Cardiac fibroblast (primary cell): ENCODE results near the gene WWC1.

ENCODE experiments used
- DNase-seq, 2 donors: peaks; one replicate each; pipeline versions ENCODE4 v3.0.0 to v3.0.0-alpha.2; 2010; ENCODE audit warnings: low read depth in 2 of 2
- H3K4me3 ChIP-seq, 2 donors: replicated peaks in 1 of 2; 1 replicate in 1 of 2; 2 replicates in 1 of 2; pipeline ENCODE4 v1.5.1; 2011; ENCODE audit warnings: low read depth in 2 of 2, low read length in 2 of 2, mild to moderate bottlenecking in 2 of 2, moderate library complexity in 1 of 2
- CTCF ChIP-seq: IDR thresholded peaks from one replicate; pipeline ENCODE4 v1.5.1; 2011; ENCODE audit warnings: low read depth, mild to moderate bottlenecking, low read length, inconsistent platforms

WWC1 gene

GRCh38 chr5:168301593-168302390 lies 10.3 kb downstream of the WWC1 start:
- no peak for DNase-seq
- TF ChIP-seq CTCF: no peak
- no peak overlapping the region for H3K4me3 ChIP-seq

- peak in 1 of 2 donors; percentile 22 for DNase-seq
- no peak for TF ChIP-seq CTCF
Observed at GRCh38 chr5:168302785-168303184, 11.3 kb downstream of the WWC1 start.

GRCh38 chr5:168303393-168304025 lies 12.1 kb downstream of the WWC1 start:
- TF ChIP-seq CTCF: no peak
- no peak for DNase-seq

More at GRCh38 chr5:168302785-168303184, 11.3 kb downstream of the WWC1 start:
- no peak overlapping the region for H3K4me3 ChIP-seq

GRCh38 chr5:168304349-168304748 lies 12.9 kb downstream of the WWC1 start:
- DNase-seq: no peak
- TF ChIP-seq CTCF: no peak

More at GRCh38 chr5:168303393-168304025, 12.1 kb downstream of the WWC1 start:
- no peak overlapping the region for H3K4me3 ChIP-seq

GRCh38 chr5:168305281-168305680 lies 13.8 kb downstream of the WWC1 start:
- no peak for TF ChIP-seq CTCF
- no peak for DNase-seq

More at GRCh38 chr5:168304349-168304748, 12.9 kb downstream of the WWC1 start:
- H3K4me3 ChIP-seq: no peak overlapping the region

GRCh38 chr5:168307022-168307421 lies 15.6 kb downstream of the WWC1 start:
- no peak for TF ChIP-seq CTCF
- no peak overlapping the region for H3K4me3 ChIP-seq
- no peak for DNase-seq

More at GRCh38 chr5:168305281-168305680, 13.8 kb downstream of the WWC1 start:
- H3K4me3 ChIP-seq: no peak overlapping the region
